GM11168 (cell line): ENCODE measurements around the gene RIPK1.
"Not testable (repeated sequence)": the region's sequence is repeated elsewhere in the genome, so short reads cannot be mapped to it uniquely, and the experiment has no call there.

Experiments
- in situ Hi-C: fragments of 300-500 bp; cut with MboI; formaldehyde crosslinking; loops from one replicate; pipeline ENCODE4 v1.12.0; 2022; ENCODE audit warnings: low sequenced_read_pairs; ENCODE audit not compliant: unreplicated experiment

The RIPK1 gene

GRCh38 chr6:3077430-3077829 is 9.1 kb downstream of the RIPK1 start:
- in situ Hi-C loops = no loop called here

- in situ Hi-C loops = not testable (repeated sequence)
Measured at GRCh38 chr6:3078952-3079351, 10.7 kb downstream of the RIPK1 start.

GRCh38 chr6:3079682-3080081 is 11.4 kb downstream of the RIPK1 start:
- in situ Hi-C loops = no loop called here

- in situ Hi-C loops = no loop called here
Measured at GRCh38 chr6:3081960-3082359, 13.7 kb downstream of the RIPK1 start.

- in situ Hi-C loops = no loop called here
Measured at GRCh38 chr6:3085074-3085473, 16.8 kb downstream of the RIPK1 start.

- in situ Hi-C loops = no loop called here
Measured at GRCh38 chr6:3086282-3086946, 18.1 kb downstream of the RIPK1 start.

GRCh38 chr6:3088446-3088845 is 20.2 kb downstream of the RIPK1 start:
- in situ Hi-C loops = no loop called here

- in situ Hi-C loops = no loop called here
Measured at GRCh38 chr6:3088968-3089367, 20.7 kb downstream of the RIPK1 start.

GRCh38 chr6:3090013-3090412 is 21.7 kb downstream of the RIPK1 start:
- in situ Hi-C loops = no loop called here

- in situ Hi-C loops = no loop called here
Measured at GRCh38 chr6:3094815-3095214, 26.5 kb downstream of the RIPK1 start.

GRCh38 chr6:3102875-3103274 is 34.6 kb downstream of the RIPK1 start:
- in situ Hi-C loops = no loop called here

- in situ Hi-C loops = no loop called here
Measured at GRCh38 chr6:3108746-3109414, 40.6 kb downstream of the RIPK1 start.

GRCh38 chr6:3109761-3110160 is 41.5 kb downstream of the RIPK1 start:
- in situ Hi-C loops = no loop called here

GRCh38 chr6:3114377-3114776 is 46.1 kb downstream of the RIPK1 start:
- in situ Hi-C loops = no loop called here

GRCh38 chr6:3117912-3118352 is 49.6 kb downstream of the RIPK1 start:
- in situ Hi-C loops = no loop called here

- in situ Hi-C loops = no loop called here
Measured at GRCh38 chr6:3118353-3119039, 50.2 kb downstream of the RIPK1 start, which contains the start of gene BPHL. TSS of gene BPHL (plus strand) at chr6:3118711. CDS start at chr6:3118741, 30 bp downstream.

GRCh38 chr6:3119040-3119723 is 50.9 kb downstream of the RIPK1 start:
- in situ Hi-C loops = no loop called here

- in situ Hi-C loops = loop anchor here (5.0 kb wide), 1 partner anchor 127 kb away; no protein-coding TSS in a partner anchor
Measured at GRCh38 chr6:3120765-3121089, 52.4 kb downstream of the RIPK1 start.

GRCh38 chr6:3122823-3123182 is 54.5 kb downstream of the RIPK1 start:
- in situ Hi-C loops = loop anchor here (5.0 kb wide), 1 partner anchor 124 kb away; no protein-coding TSS in a partner anchor

GRCh38 chr6:3124667-3125066 is 56.4 kb downstream of the RIPK1 start:
- in situ Hi-C loops = loop anchor here (5.0 kb wide), 1 partner anchor 123 kb away; no protein-coding TSS in a partner anchor

- in situ Hi-C loops = no loop called here
Measured at GRCh38 chr6:3125815-3126214, 57.5 kb downstream of the RIPK1 start.
